HG02884 (cell line): ENCODE results near the gene CYLD.

ENCODE experiments used
- ATAC-seq: cut with Tn5 transposase; IDR thresholded peaks from one replicate; pipeline ENCODE4 v1.9.1; 2021; ENCODE audit warnings: mild to moderate bottlenecking, moderate library complexity; ENCODE audit not compliant: unreplicated experiment

The CYLD gene

GRCh38 chr16:50814541-50814940, 72.7 kb downstream of the CYLD start:
- no peak for ATAC-seq

DNA sequence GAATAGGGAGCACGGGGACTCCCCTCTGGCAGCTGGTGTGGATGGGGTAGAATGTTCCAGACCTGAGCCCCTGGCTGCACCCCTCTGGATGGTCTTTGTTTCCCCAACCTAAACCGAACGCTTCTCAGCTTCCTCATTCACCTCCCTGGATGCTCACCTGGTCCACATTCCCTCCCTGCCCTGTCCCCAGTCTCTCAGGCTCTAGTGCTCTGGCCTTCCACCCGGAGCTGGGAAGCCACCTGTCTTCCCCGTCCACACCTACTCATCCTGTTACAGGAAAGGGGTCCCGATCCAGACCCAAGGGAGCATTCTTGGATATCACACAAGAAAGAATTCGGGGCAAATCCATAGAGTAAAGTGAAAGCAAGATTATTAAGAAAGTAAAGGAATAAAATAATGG, 73.5 kb downstream of the CYLD start:
- ATAC-seq = no peak

DNA sequence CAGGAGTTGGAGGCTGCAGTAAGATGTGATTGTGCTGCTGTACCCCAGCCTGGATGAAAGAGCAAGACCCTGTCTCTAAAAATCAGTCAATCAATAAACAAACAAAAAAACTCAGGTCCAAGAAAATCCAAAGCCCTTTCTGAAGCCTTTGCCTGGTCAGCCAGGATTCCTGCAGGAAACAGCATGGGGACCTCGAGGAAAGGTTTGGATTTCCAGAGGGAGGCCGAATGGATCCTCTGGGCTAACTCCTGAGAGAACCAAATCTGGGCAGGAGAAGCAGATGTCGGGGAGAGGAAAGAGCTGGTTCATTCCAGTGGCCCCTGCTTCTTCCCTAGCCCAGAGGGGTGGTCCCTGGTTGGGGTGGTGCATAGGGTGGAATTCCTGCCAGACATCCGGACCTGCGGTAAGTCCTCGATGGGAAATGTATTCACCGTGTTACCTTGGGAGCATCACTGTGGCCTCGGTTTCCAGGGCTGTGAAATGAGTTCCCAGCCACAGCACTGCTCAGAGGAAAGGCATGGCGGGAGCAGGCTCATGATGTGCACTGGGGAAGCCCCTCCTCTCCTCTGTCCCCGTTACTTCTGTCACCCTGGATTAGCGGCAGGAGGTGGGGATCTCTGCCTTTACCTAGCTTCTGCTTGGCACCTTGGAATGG, 75.1 kb downstream of the CYLD start:
- no peak for ATAC-seq

GRCh38 chr16:50818380-50818779, 76.5 kb downstream of the CYLD start:
- no peak for ATAC-seq

DNA sequence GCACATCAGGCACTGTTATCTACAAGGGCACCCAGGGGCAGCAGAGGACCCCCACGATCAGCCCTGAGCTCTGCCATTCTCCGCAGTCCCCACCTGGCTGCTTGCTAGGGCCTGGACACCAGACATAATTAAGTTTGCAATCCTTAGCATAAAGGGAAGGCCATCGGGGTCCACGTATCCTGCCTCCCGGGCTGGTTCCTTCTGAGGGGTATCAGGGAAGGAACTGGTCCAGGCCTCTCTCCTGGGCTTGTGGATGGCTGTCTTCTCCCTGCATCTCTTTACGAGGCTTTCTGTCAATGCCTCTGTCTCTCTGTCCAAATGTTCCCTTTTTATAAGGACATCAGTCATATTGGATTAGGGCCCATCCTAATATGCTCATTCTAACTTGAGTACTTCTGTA, 77.8 kb downstream of the CYLD start:
- no peak for ATAC-seq

DNA sequence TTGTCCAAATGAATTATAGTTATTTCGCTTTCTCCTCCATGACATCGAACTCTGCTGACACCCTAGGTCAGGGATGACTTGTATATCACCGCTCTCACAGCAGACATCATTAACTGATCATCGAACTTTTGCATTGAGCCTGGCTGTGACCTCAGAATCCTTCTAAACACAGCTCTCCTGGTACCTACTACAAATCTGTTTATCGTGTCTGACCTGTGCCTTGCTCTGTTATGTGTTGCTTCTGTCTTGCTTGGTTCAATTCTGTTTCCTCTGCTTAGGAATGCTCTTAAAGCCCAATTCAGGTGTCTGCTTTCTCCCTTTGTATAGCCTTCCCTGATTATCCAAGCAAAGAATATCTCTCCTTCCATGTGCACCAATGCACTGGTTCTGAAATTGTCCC, 78.3 kb downstream of the CYLD start:
- no peak for ATAC-seq

GRCh38 chr16:50821586-50821985, 79.7 kb downstream of the CYLD start:
- ATAC-seq = no peak

- no peak for ATAC-seq
Observed at GRCh38 chr16:50822671-50823070, 80.8 kb downstream of the CYLD start.

- no peak for ATAC-seq
Observed at GRCh38 chr16:50826797-50827316, 85.0 kb downstream of the CYLD start.

DNA sequence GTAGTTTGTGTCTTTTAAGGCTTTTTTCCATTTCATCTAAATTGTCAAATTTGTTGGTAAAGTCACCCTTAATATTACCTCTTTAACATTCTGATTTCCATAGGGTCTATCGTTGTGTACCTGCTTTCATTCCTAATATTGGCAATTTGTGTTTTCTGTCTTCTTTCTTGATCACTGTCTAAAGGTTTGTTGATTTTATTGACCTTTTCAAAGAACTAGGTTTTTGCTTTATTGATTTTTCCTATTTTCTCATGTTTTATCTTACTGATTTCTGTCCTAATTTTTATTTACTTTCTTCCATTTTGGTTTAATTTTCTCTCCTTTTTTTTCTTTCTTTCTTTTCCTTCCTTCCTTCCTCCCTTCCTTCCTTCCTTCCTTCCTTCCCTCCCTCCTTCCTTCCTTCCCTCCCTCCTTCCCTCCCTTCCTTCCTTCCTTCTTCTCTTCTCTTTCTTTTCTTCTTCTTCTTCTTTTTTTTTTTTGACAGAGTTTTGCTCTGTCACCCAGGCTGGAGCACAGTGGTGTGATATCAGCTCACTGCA, 86.3 kb downstream of the CYLD start:
- no peak for ATAC-seq

- ATAC-seq = no peak
Observed at GRCh38 chr16:50830698-50831097, 88.8 kb downstream of the CYLD start.

DNA sequence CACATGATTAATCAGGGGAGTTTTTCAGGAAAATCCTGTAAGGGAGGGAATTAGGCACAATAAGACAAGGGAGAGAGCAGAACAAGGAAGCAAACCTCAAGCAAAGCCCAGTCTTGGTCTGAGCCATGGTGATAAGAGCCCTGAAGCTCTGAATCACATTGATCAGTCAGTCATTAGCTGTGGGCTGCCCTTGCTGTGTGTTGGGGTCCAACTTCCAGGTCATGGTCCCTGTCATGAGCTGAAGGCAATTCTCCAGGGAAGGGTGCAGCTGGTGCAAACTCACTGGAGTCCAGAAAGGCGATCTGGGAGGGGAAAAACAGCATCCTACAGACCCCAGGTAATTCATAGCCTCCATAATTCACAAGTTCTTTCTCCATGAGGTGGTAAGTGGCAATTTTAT, 89.9 kb downstream of the CYLD start:
- ATAC-seq = no peak

- ATAC-seq = no peak
Observed at GRCh38 chr16:50833929-50834328, 92.0 kb downstream of the CYLD start.

DNA sequence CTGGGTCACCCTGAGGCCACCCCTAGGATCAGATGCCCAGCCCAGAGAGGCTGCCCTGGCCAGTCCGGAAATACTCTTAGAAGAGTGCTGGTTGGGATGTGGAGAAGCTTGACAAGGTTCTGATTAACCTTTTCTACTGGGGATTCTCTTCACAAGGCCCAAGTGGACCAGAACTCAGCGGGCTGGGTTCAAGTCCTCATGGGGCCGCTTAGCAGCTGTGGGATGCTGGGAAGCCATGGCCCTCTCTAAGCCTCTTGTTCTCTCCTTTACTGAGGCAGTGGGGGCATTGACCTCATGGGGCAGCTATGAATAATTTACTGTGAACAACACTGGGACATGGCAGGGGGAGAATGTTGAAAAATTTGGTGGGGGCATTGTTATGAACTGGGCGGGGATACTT, 92.8 kb downstream of the CYLD start:
- ATAC-seq = no peak

GRCh38 chr16:50835358-50836060, 93.6 kb downstream of the CYLD start:
- ATAC-seq = no peak

DNA sequence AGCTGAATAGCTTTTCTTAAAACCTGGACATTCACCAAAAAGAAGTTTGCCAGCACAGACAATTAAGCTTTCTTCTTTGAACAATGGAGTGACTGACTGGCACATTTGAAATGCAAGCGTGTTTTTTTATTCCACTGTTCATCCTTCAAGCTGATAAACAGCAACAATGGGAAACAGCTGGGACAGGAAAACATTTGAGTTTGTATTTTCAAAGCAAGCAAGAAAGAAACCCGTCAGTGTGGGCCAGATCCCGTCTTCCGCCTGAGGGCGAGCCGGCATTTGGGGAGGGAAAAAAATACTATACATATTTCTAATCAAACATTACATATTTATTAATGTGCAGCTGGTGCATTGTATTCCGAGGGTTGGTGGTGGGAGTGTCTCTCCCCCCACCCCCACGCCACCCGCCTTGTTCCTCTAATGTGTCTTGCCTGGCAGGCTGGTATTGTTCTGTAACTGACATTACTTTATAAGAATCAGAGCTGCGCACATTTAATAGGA, 94.3 kb downstream of the CYLD start:
- no peak for ATAC-seq

DNA sequence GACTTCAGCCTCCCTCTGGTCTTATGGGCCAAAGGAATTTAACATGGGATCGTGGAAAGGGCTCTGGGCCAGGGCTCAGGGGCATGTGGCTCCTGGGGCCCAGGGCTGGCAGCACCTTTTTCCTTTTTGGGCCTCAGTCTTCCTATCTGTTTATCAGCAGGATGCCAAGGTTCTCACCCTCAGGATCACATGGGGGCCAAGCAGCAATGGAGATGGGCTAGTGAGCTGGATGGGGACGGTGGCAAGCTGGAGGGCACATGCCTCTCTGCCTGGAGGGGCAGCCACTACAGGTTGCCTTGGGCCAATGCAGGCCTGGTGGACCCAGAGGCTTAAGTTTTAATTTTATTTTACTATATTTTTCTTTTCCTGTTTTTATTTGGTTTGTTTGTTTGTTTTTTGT, 95.4 kb downstream of the CYLD start:
- no peak for ATAC-seq

GRCh38 chr16:50838165-50838564, 96.3 kb downstream of the CYLD start:
- no peak for ATAC-seq

- no peak for ATAC-seq
Observed at GRCh38 chr16:50838885-50839284, 97.0 kb downstream of the CYLD start.

DNA sequence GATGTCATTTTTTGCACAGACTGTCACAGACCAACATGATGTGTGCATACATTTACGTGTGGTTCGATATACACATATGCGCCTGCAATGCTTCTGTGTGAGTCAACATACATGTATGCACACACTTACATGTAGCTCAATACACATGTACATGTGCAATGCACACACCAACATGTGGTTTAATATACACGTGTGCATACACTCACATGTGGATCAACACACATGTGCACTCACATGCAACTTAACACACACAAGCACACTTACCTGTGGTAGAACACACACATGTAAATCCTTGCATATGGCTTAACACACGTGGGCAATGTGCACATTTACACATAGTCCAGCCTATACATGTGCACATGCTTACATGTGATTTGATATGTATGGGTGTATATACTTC, 97.5 kb downstream of the CYLD start:
- no peak for ATAC-seq

- no peak for ATAC-seq
Observed at GRCh38 chr16:50839920-50840729, 98.2 kb downstream of the CYLD start.
